T follicular helper cell (primary cell): ENCODE data around the gene GLS.
A peak's percentile ranks its signal among the peaks of the same experiment; 100 is the strongest.
"Not testable (repeated sequence)": the region's sequence is repeated elsewhere in the genome, so short reads cannot be mapped to it uniquely, and the experiment has no call there.

Experiments used
- DNase-seq: peaks from one replicate; pipeline ENCODE4 v3.0.0-alpha.2; 2020; ENCODE audit warnings: low read depth
- total RNA-seq, 2 experiments: gene quantifications; one replicate each; lab custom pipeline; 2026; lab: John Stamatoyannopoulos, UW

The GLS gene
- 274 to 688 reads per million in 2 experiments for total RNA-seq

- peak; percentile 94 for DNase-seq
Observed at GRCh38 chr2:190880378-190881083, at the start of gene GLS. Gene GLS, plus strand, starts transcription at chr2:190880821. Its CDS starts 264 bp downstream, at chr2:190881085.

- no peak for DNase-seq
Observed at GRCh38 chr2:190831941-190832340, 48.7 kb upstream of the GLS start.

GRCh38 chr2:190834890-190835208, 45.8 kb upstream of the GLS start:
- no peak for DNase-seq

- DNase-seq, result no peak
Observed at GRCh38 chr2:190835303-190835930, 45.2 kb upstream of the GLS start.

- no peak for DNase-seq
Observed at GRCh38 chr2:190836767-190837166, 43.9 kb upstream of the GLS start.

- DNase-seq, result no peak
Observed at GRCh38 chr2:190837420-190837819, 43.2 kb upstream of the GLS start.

GRCh38 chr2:190837952-190838361, 42.7 kb upstream of the GLS start:
- no peak for DNase-seq

GRCh38 chr2:190838492-190838910, 42.1 kb upstream of the GLS start:
- DNase-seq, result no peak

- DNase-seq, result no peak
Observed at GRCh38 chr2:190840569-190841172, 40.0 kb upstream of the GLS start.

- no peak for DNase-seq
Observed at GRCh38 chr2:190841707-190842505, 38.7 kb upstream of the GLS start.

- no peak for DNase-seq
Observed at GRCh38 chr2:190842606-190843104, 38.0 kb upstream of the GLS start.

GRCh38 chr2:190843890-190844699, 36.5 kb upstream of the GLS start:
- DNase-seq, result no peak

GRCh38 chr2:190844700-190845401, 35.8 kb upstream of the GLS start:
- DNase-seq, result no peak

- no peak for DNase-seq
Observed at GRCh38 chr2:190846746-190847145, 33.9 kb upstream of the GLS start.

- DNase-seq, result no peak
Observed at GRCh38 chr2:190847504-190848081, 33.0 kb upstream of the GLS start.

- no peak for DNase-seq
Observed at GRCh38 chr2:190849774-190850173, 30.8 kb upstream of the GLS start.

- DNase-seq, result not testable (repeated sequence)
Observed at GRCh38 chr2:190853022-190853421, 27.6 kb upstream of the GLS start.

- DNase-seq, result no peak
Observed at GRCh38 chr2:190853531-190854383, 26.9 kb upstream of the GLS start.

GRCh38 chr2:190854726-190855125, 25.9 kb upstream of the GLS start:
- DNase-seq, result no peak
